Fibroblast of lung (primary cell): Measurements from ENCODE around the gene ATP5PB. TPM values are rescaled to one million over a fixed set of nuclear protein-coding genes. Genes with fewer than 3 reads are reported as not detected.

Experiments
- DNase-seq, 2 donors: peaks; one replicate each; pipeline versions ENCODE4 v3.0.0 to v3.0.0-alpha.2; 2010; ENCODE audit warnings: low read depth in 2 of 2
- H2AFZ ChIP-seq: 2 replicates; pipeline ENCODE4 v1.5.1; 2012; ENCODE audit warnings: low read length, control low read depth, inconsistent platforms
- H3K27ac ChIP-seq: 2 replicates; pipeline ENCODE4 v1.5.1; 2011; ENCODE audit warnings: low read length, control low read depth; ENCODE audit not compliant: insufficient read depth
- H3K27me3 ChIP-seq: 2 replicates; pipeline ENCODE4 v1.5.1; 2011; ENCODE audit warnings: mild to moderate bottlenecking, low read length; ENCODE audit not compliant: control insufficient read depth, insufficient read depth
- H3K36me3 ChIP-seq: 2 replicates; pipeline ENCODE4 v1.5.1; 2011; ENCODE audit warnings: low read length; ENCODE audit not compliant: control insufficient read depth, insufficient read depth
- H3K4me1 ChIP-seq: 2 replicates; pipeline ENCODE4 v1.5.1; 2011; ENCODE audit warnings: low read length; ENCODE audit not compliant: control insufficient read depth, insufficient read depth; ENCODE audit errors: extremely low read depth
- H3K4me2 ChIP-seq: 2 replicates; pipeline ENCODE4 v1.5.1; 2011; ENCODE audit warnings: low read length, control low read depth; ENCODE audit not compliant: insufficient read depth; ENCODE audit errors: extremely low read depth
- H3K4me3 ChIP-seq, 4 experiments: fragments of 200-600 bp in 1 of 4; sonication (generic) in 1 of 4; replicated peaks in 1 of 4; 2 replicates each; pipeline ENCODE4 v1.5.1; 2011 to 2016; ENCODE audit warnings: low read length in 4 of 4, low read depth in 3 of 4, mild to moderate bottlenecking in 3 of 4, control low read depth in 2 of 4, inconsistent platforms in 1 of 4, mixed read lengths in 1 of 4; ENCODE audit not compliant: insufficient read depth in 1 of 4; ENCODE audit errors: control extremely low read depth in 1 of 4
- H3K79me2 ChIP-seq: 2 replicates; pipeline ENCODE4 v1.5.1; 2012; ENCODE audit warnings: mild to moderate bottlenecking, low read length, inconsistent platforms; ENCODE audit not compliant: control insufficient read depth, insufficient read depth
- H3K9ac ChIP-seq: 2 replicates; pipeline ENCODE4 v1.5.1; 2011; ENCODE audit warnings: mild to moderate bottlenecking, low read length, control low read depth; ENCODE audit not compliant: insufficient read depth
- H3K9me3 ChIP-seq: 2 replicates; pipeline ENCODE4 v1.5.1; 2012; ENCODE audit warnings: low read depth, low read length; ENCODE audit not compliant: control insufficient read depth, insufficient read depth
- H4K20me1 ChIP-seq: 2 replicates; pipeline ENCODE4 v1.5.1; 2011; ENCODE audit warnings: low read length; ENCODE audit not compliant: control insufficient read depth, insufficient read depth; ENCODE audit errors: extremely low read depth
- EZH2 ChIP-seq: IDR thresholded peaks from 2 replicates; pipeline ENCODE4 v1.5.1; 2012; ENCODE audit warnings: low read length, control low read depth, mild to moderate bottlenecking; ENCODE audit errors: missing control alignments
- polyA plus RNA-seq, 2 donors: library from polyadenylated mRNA; depleted of rRNA in 1 of 2; stranded (reverse) in 1 of 2; unstranded in 1 of 2; fragments of >200 nt; gene quantifications; 2 replicates each; pipeline ENCODE4 v1.2.1, GENCODE V29; 2011 to 2012; ENCODE audit warnings: missing spikeins in 1 of 2
- total RNA-seq: library from RNA; depleted of rRNA; stranded (reverse); fragments of >200 nt; gene quantifications from 2 replicates; pipeline ENCODE4 v1.2.1, GENCODE V29; 2014
- TF ChIP-seq, protein P1 (sequence below), 2 donors: IDR thresholded peaks in 1 of 2; conservative IDR thresholded peaks in 1 of 2; 1 replicate in 1 of 2; 2 replicates in 1 of 2; pipeline ENCODE4 v1.5.1; 2011 to 2012; ENCODE audit warnings: low read length in 2 of 2, control low read depth in 1 of 2, inconsistent platforms in 1 of 2, low read depth in 1 of 2, mild to moderate bottlenecking in 1 of 2

The ATP5PB gene
- total and polyA plus RNA-seq, 2 donors (not counting 1 experiment from before 2014, with no cell fraction given): 162 to 417 TPM

DNA sequence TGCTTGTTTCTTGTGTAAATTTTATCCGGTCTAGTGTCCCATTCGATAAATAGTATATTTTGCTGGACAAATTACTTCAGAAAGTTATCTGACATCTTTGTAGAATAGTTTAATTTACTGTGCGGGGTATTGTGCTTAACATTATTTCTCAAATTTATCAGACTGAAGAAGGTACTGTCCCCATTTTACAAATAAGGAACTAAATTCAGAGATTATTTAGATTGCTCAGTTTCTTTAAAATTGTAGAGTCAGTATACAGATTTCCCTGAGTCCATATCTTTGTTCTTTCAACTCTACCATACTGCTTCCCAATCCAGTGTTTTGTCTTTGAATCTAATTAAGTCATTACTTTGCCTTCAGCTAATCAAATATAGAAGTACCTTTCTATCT lies 6.4 kb downstream of the ATP5PB start:
- Histone ChIP-seq H3K36me3 (peaks cover 13% of the 10 kb centered on the region), H3K4me2 (no peak overlapping the region), H3K4me3 (no peak overlapping the region), H3K4me1 (no peaks in the 10 kb centered on the region), H4K20me1 (no peaks in the 10 kb centered on the region), H2AFZ (no peak overlapping the region), H3K27me3 (no peaks in the 10 kb centered on the region), H3K9me3 (no peaks in the 10 kb centered on the region), H3K9ac (no peak overlapping the region), H3K27ac (no peak overlapping the region), H3K79me2 (peaks cover 33% of the 10 kb centered on the region)
- DNase-seq: no peak
- no peak for TF ChIP-seq EZH2
- TF ChIP-seq, protein P1, sequence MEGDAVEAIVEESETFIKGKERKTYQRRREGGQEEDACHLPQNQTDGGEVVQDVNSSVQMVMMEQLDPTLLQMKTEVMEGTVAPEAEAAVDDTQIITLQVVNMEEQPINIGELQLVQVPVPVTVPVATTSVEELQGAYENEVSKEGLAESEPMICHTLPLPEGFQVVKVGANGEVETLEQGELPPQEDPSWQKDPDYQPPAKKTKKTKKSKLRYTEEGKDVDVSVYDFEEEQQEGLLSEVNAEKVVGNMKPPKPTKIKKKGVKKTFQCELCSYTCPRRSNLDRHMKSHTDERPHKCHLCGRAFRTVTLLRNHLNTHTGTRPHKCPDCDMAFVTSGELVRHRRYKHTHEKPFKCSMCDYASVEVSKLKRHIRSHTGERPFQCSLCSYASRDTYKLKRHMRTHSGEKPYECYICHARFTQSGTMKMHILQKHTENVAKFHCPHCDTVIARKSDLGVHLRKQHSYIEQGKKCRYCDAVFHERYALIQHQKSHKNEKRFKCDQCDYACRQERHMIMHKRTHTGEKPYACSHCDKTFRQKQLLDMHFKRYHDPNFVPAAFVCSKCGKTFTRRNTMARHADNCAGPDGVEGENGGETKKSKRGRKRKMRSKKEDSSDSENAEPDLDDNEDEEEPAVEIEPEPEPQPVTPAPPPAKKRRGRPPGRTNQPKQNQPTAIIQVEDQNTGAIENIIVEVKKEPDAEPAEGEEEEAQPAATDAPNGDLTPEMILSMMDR (conservative IDR thresholded peaks at IDR 0.05 in 1 of 2, IDR thresholded peaks at IDR 0.05 in 1 of 2; ENCODE audit: low read depth in 1 of 2, low read length in 2 of 2): no peak

- H3K4me2 ChIP-seq: no peak overlapping the region
- no peaks in the 10 kb centered on the region for H3K27me3 ChIP-seq
- H3K9me3 ChIP-seq: no peaks in the 10 kb centered on the region
- H3K36me3 ChIP-seq: peaks cover 7% of the 10 kb centered on the region
- H3K27ac ChIP-seq: no peak overlapping the region
- no peak overlapping the region for H3K9ac ChIP-seq
- no peaks in the 10 kb centered on the region for H3K79me2 ChIP-seq
- DNase-seq: no peak
- no peak overlapping the region for H3K4me3 ChIP-seq
- peaks cover 8% of the 10 kb centered on the region for H3K4me1 ChIP-seq
- H2AFZ ChIP-seq: no peak overlapping the region
- TF ChIP-seq, protein P1 (conservative IDR thresholded peaks at IDR 0.05 in 1 of 2, IDR thresholded peaks at IDR 0.05 in 1 of 2; ENCODE audit: low read depth in 1 of 2, low read length in 2 of 2): no peak
- no peak for TF ChIP-seq EZH2
- no peaks in the 10 kb centered on the region for H4K20me1 ChIP-seq
Observed at GRCh38 chr1:111461765-111462164, 12.5 kb downstream of the ATP5PB start.

DNA sequence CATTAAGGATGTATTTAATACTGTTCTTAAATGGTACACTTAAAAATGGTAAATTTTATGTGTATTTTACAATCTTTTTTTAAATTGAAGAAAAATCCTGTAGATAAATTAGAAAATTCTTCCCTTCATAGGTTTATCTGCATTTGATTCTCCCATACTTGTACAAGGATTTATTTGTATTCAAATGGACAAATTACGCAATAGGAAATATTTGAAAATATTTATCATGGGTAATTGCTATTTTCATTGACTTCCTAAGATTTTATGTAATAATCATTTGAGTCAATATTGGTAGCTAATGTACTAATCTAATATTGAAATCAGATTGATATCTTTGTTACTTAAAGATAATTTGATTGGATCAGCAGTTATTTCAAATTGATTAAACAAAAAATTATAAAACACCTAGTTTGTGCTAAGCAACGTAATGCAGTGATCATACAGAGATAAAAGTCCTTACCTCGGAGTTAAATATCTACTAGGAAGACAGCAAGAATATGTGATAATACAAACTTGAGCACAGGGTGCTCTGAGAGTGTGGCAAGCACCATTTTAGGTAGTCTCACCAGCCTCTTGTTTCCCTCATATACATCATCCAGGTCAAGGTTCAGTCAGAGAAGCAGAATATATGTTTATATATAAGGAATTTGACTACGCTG lies 13.2 kb downstream of the ATP5PB start:
- DNase-seq: no peak
- Histone ChIP-seq H3K27me3 (no peaks in the 10 kb centered on the region), H3K9ac (no peak overlapping the region), H3K4me1 (peaks cover 8% of the 10 kb centered on the region), H3K4me3 (no peak overlapping the region), H3K36me3 (peaks cover 4% of the 10 kb centered on the region), H4K20me1 (no peaks in the 10 kb centered on the region), H3K9me3 (no peaks in the 10 kb centered on the region), H3K27ac (peak overlapping the region; percentile 38), H3K4me2 (peak overlapping the region; percentile 51), H3K79me2 (no peaks in the 10 kb centered on the region), H2AFZ (no peak overlapping the region)
- TF ChIP-seq EZH2: no peak
- TF ChIP-seq, protein P1 (conservative IDR thresholded peaks at IDR 0.05 in 1 of 2, IDR thresholded peaks at IDR 0.05 in 1 of 2; ENCODE audit: low read depth in 1 of 2, low read length in 2 of 2): no peak
